Motor neuron (in vitro differentiated cells): ENCODE data around the gene FXYD6. TPM values are rescaled to one million over a fixed set of nuclear protein-coding genes. Genes with fewer than 3 reads are reported as not detected.

ENCODE experiments used
- ATAC-seq, 8 experiments: fragments of 200-7000 bp; cut with Tn5 transposase; replicated peaks in 6 of 8; 2 replicates each; pipeline ENCODE4 v1.8.0; 2021; ENCODE audit warnings: mild to moderate bottlenecking in 8 of 8, moderate library complexity in 8 of 8
- H3K27ac ChIP-seq, 2 donors: fragments of 250-450 bp; sonication (Bioruptor Pico); 2 replicates each; pipeline ENCODE4 v1.9.0; 2021; ENCODE audit warnings: antibody characterized with exemption in 2 of 2, mild to moderate bottlenecking in 2 of 2, moderate library complexity in 1 of 2
- H3K4me1 ChIP-seq, 2 donors: fragments of 250-450 bp; sonication (Bioruptor Pico); replicated peaks in 1 of 2; 2 replicates each; pipeline ENCODE4 v1.6.1; 2021; ENCODE audit warnings: antibody characterized with exemption in 2 of 2, mild to moderate bottlenecking in 2 of 2, moderate library complexity in 1 of 2
- H3K4me3 ChIP-seq, 5 donors: fragments of 250-450 bp; sonication (Bioruptor Pico); 2 replicates each; pipeline ENCODE4 v1.9.0; 2021; ENCODE audit warnings: antibody characterized with exemption in 5 of 5, mild to moderate bottlenecking in 5 of 5, moderate library complexity in 4 of 5
- WGBS, 10 experiments: fragments of 450-650 bp; shearing (Covaris generic); methylation state at CpG; one replicate each; pipeline ENCODE4 v1.0.0; 2022; 5-methylcytosine and 5-hydroxymethylcytosine counted together
- in situ Hi-C, 9 experiments: fragments of 400-800 bp; cut with MboI; loops; one replicate each; pipeline ENCODE4 v1.15.0; 2021; ENCODE audit warnings: low sequenced_read_pairs in 9 of 9, low pct_unique_long_range_greater_than_20kb in 2 of 9; ENCODE audit not compliant: unreplicated experiment in 9 of 9
- total RNA-seq, 8 experiments: library from RNA; unstranded; fragments of 300-600 nt; gene quantifications; 2 replicates each; pipeline versions ENCODE4 v1.2.3 to v1.2.4, GENCODE V29; 2022

Gene FXYD6
- total RNA-seq, 8 experiments from 2014 or later = 0.18 to 230 (median 114) TPM

GRCh38 chr11:117807482-117808327, 68.8 kb downstream of the FXYD6 start:
- ATAC-seq = peak in 5 of 8 experiments; percentile 19 to 53 (median 29)
- WGBS, 10 experiments = 15 to 71% (median 58%) methylated on average over 4 to 13 of the region's 22 CpGs; no CpG with 5 or more reads in 2 of the 10 experiments
- peaks cover 3 to 8% of the 10 kb centered on the region in 2 donors for H3K4me1 ChIP-seq
- in situ Hi-C loops = loop anchor here (10.0 to 25.0 kb wide), 4 partner anchors 255 to 383 kb away; no protein-coding TSS in a partner anchor
- no peak overlapping the region for H3K27ac ChIP-seq
- no peak overlapping the region for H3K4me3 ChIP-seq

GRCh38 chr11:117806846-117807245, 69.6 kb downstream of the FXYD6 start:
- in situ Hi-C loops = loop anchor here (10.0 to 25.0 kb wide), 4 partner anchors 255 to 382 kb away; no protein-coding TSS in a partner anchor
- WGBS, 10 experiments = 33 to 93% (median 67%) methylated on average over 1 to 3 of the region's 5 CpGs; no CpG with 5 or more reads in 5 of the 10 experiments
- Histone ChIP-seq H3K4me3 (no peak overlapping the region), H3K27ac (no peak overlapping the region), H3K4me1 (peaks cover 3 to 8% of the 10 kb centered on the region in 2 donors)
- ATAC-seq = no peak

- H3K4me1 ChIP-seq = peaks cover 3 to 8% of the 10 kb centered on the region in 2 donors
- H3K4me3 ChIP-seq = no peak overlapping the region
- ATAC-seq = no peak
- in situ Hi-C loops = loop anchor here (10.0 to 25.0 kb wide), 4 partner anchors 257 to 380 kb away; no protein-coding TSS in a partner anchor
- 0 to 60% (median 27%) methylated on average over 1 of the region's 1 CpG; no CpG with 5 or more reads in 5 of the 10 experiments for WGBS, 10 experiments
- H3K27ac ChIP-seq = no peak overlapping the region
Observed at GRCh38 chr11:117805045-117805444, 71.4 kb downstream of the FXYD6 start.

- no peak for ATAC-seq
- H3K4me3 ChIP-seq = no peak overlapping the region
- 58 to 100% (median 89%) methylated on average over 2 to 7 of the region's 8 CpGs; no CpG with 5 or more reads in 3 of the 10 experiments for WGBS, 10 experiments
- H3K4me1 ChIP-seq = peaks cover 2 to 3% of the 10 kb centered on the region in 2 donors
- in situ Hi-C loops = loop anchor here (10.0 to 25.0 kb wide), 4 partner anchors 258 to 379 kb away; no protein-coding TSS in a partner anchor
- H3K27ac ChIP-seq = no peak overlapping the region
Observed at GRCh38 chr11:117803896-117804295, 72.6 kb downstream of the FXYD6 start.

- Histone ChIP-seq H3K4me3 (no peak overlapping the region), H3K27ac (no peak overlapping the region), H3K4me1 (peaks cover 24 to 25% of the 10 kb centered on the region in 2 donors)
- in situ Hi-C loops = loop anchor here (10.0 to 25.0 kb wide), 4 partner anchors 263 to 375 kb away; no protein-coding TSS in a partner anchor
- WGBS, 10 experiments = 20 to 82% (median 47%) methylated on average over 1 to 5 of the region's 5 CpGs; no CpG with 5 or more reads in 2 of the 10 experiments
- no peak for ATAC-seq
Observed at GRCh38 chr11:117799634-117800033, 76.8 kb downstream of the FXYD6 start.

GRCh38 chr11:117796872-117797529, 79.5 kb downstream of the FXYD6 start, which contains the start of gene DSCAML1:
TSS of gene DSCAML1 (minus strand) at chr11:117797216. CDS start at chr11:117797079, 137 bp downstream.
- in situ Hi-C loops = no loop called here
- no CpG with 5 or more reads among the region's 66 CpGs for WGBS, 10 experiments
- H3K4me1 ChIP-seq = peaks cover 28 to 32% of the 10 kb centered on the region in 2 donors

GRCh38 chr11:117796456-117796871, 80.0 kb downstream of the FXYD6 start:
- 0% methylated on average over 1 of the region's 35 CpGs; no CpG with 5 or more reads in 9 of the 10 experiments for WGBS, 10 experiments
- in situ Hi-C loops = no loop called here
- ATAC-seq = peak in 5 of 8 experiments; percentile 5 to 24 (median 10)
- H3K27ac ChIP-seq = no peak overlapping the region
- H3K4me3 ChIP-seq = peak overlapping the region; percentile 15 to 26 (median 19)
- H3K4me1 ChIP-seq = peaks cover 28 to 32% of the 10 kb centered on the region in 2 donors

More at GRCh38 chr11:117796872-117797529, 79.5 kb downstream of the FXYD6 start, which contains the start of gene DSCAML1:
- H3K27ac ChIP-seq = no peak within 1 kb of the TSS
- H3K4me3 ChIP-seq = peak within 1 kb of the TSS; percentile 15 to 26 (median 19)
- ATAC-seq = peak; percentile 78 to 90 (median 82)

GRCh38 chr11:117795638-117796455, 80.6 kb downstream of the FXYD6 start:
- H3K4me1 ChIP-seq = peaks cover 33 to 34% of the 10 kb centered on the region in 2 donors
- in situ Hi-C loops = no loop called here
- no peak overlapping the region for H3K27ac ChIP-seq
- WGBS, 10 experiments = 0 to 51% (median 17%) methylated on average over 1 to 9 of the region's 53 CpGs; no CpG with 5 or more reads in 2 of the 10 experiments
- ATAC-seq = peak in 5 of 8 experiments; percentile 14 to 32 (median 20)
- peak overlapping the region; percentile 15 to 26 (median 19) for H3K4me3 ChIP-seq

- peak overlapping the region in 1 of 5 donors; percentile 24 for H3K4me3 ChIP-seq
- no peak for ATAC-seq
- WGBS, 10 experiments = 0 to 100% (median 27%) methylated on average over 1 to 13 of the region's 29 CpGs; no CpG with 5 or more reads in 5 of the 10 experiments
Observed at GRCh38 chr11:117794772-117795629, 81.5 kb downstream of the FXYD6 start.

GRCh38 chr11:117794135-117794534, 82.3 kb downstream of the FXYD6 start:
- Histone ChIP-seq H3K4me1 (peaks cover 35 to 40% of the 10 kb centered on the region in 2 donors), H3K27ac (no peak overlapping the region), H3K4me3 (no peak overlapping the region)
- in situ Hi-C loops = no loop called here
- no peak for ATAC-seq
- WGBS, 10 experiments = 0 to 100% (median 31%) methylated on average over 1 to 10 of the region's 10 CpGs; no CpG with 5 or more reads in 2 of the 10 experiments

More at GRCh38 chr11:117794772-117795629, 81.5 kb downstream of the FXYD6 start:
- peaks cover 35 to 43% of the 10 kb centered on the region in 2 donors for H3K4me1 ChIP-seq
- H3K27ac ChIP-seq = no peak overlapping the region
- in situ Hi-C loops = no loop called here

- H3K27ac ChIP-seq = no peak overlapping the region
- in situ Hi-C loops = no loop called here
- ATAC-seq = no peak
- no peak overlapping the region for H3K4me3 ChIP-seq
- H3K4me1 ChIP-seq = peaks cover 35 to 40% of the 10 kb centered on the region in 2 donors
- WGBS, 10 experiments = 0 to 100% (median 84%) methylated on average over 1 to 9 of the region's 9 CpGs; no CpG with 5 or more reads in 3 of the 10 experiments
Observed at GRCh38 chr11:117793583-117793982, 82.9 kb downstream of the FXYD6 start.
